GM13977 (cell line): ENCODE data around the gene FXYD3.

Source experiments
- DNase-seq: peaks from one replicate; pipeline ENCODE4 v3.0.0; 2012; ENCODE audit warnings: low spot score
- in situ Hi-C: fragments of 300-500 bp; cut with MboI; formaldehyde crosslinking; loops from one replicate; pipeline ENCODE4 v1.12.0; 2022; ENCODE audit warnings: low sequenced_read_pairs, low pct_unique_long_range_greater_than_20kb, mixed read lengths, inconsistent platforms; ENCODE audit not compliant: unreplicated experiment
- TF ChIP-seq, protein P1 (sequence below): IDR thresholded peaks from 2 replicates; pipeline ENCODE4 v1.5.1; 2012; ENCODE audit warnings: mild to moderate bottlenecking, control low read depth; ENCODE audit not compliant: insufficient read depth; ENCODE audit errors: extremely low read depth, missing control alignments

FXYD3 gene

DNA sequence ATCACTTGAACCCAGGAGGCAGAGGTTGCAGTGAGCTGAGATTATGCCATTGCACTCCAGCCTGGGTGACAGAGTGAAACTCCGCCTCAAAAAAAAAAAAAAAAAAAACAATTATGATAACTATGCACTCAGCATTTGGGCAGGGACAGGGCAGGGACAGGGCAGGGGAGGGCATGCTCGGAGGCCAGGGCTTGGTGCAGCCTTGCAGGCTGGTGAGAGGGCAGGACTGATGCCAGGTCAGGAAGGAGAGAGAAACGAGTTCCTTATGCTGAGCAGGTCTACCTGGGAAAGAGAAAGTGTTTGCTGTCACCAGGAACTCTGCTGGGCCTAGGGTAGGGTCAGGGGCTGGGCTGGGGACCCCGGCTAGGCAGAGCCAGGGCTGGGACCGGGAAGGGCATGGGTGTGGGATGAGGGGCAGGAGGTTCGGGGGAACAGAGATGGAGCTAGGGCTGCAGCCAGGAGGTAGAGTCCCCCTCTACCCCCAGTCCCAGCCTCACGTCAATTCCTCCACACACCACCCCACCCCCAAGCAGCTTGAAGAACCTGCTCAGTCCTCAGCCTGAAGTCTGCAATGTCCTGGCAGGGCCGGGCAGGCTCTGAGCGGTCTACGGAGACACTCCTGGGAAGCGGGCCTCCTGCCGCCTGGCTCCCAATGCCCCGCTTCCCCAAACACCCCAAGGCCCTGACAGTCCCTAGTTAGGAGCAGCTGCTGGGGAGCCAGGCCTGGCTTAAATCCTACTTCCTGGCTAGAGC, 2.8 kb downstream of the FXYD3 start:
- no peak for DNase-seq
- TF ChIP-seq, protein P1, sequence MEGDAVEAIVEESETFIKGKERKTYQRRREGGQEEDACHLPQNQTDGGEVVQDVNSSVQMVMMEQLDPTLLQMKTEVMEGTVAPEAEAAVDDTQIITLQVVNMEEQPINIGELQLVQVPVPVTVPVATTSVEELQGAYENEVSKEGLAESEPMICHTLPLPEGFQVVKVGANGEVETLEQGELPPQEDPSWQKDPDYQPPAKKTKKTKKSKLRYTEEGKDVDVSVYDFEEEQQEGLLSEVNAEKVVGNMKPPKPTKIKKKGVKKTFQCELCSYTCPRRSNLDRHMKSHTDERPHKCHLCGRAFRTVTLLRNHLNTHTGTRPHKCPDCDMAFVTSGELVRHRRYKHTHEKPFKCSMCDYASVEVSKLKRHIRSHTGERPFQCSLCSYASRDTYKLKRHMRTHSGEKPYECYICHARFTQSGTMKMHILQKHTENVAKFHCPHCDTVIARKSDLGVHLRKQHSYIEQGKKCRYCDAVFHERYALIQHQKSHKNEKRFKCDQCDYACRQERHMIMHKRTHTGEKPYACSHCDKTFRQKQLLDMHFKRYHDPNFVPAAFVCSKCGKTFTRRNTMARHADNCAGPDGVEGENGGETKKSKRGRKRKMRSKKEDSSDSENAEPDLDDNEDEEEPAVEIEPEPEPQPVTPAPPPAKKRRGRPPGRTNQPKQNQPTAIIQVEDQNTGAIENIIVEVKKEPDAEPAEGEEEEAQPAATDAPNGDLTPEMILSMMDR, result no peak
- in situ Hi-C loops, result no loop called here

DNA sequence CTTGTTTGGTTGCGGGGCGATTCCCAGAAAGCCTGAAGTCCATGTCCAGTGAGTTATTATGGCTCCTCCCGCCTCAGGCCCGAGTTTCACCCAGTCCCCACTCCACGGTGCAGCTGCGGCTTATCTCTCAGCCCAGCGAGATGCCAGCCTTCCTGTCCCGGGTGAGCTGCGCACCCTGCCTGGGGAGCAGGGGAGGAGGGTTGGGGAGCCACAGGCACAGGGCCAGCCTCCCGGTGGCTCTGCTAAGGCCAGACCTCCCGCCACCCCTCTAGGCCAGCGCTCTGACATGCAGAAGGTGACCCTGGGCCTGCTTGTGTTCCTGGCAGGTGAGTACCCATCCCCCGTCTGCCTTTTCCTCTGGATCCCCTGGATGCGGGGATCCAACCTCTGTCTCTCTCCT, 3.5 kb downstream of the FXYD3 start:
- in situ Hi-C loops, result no loop called here
- DNase-seq, result no peak
- TF ChIP-seq, protein P1, result no peak

DNA sequence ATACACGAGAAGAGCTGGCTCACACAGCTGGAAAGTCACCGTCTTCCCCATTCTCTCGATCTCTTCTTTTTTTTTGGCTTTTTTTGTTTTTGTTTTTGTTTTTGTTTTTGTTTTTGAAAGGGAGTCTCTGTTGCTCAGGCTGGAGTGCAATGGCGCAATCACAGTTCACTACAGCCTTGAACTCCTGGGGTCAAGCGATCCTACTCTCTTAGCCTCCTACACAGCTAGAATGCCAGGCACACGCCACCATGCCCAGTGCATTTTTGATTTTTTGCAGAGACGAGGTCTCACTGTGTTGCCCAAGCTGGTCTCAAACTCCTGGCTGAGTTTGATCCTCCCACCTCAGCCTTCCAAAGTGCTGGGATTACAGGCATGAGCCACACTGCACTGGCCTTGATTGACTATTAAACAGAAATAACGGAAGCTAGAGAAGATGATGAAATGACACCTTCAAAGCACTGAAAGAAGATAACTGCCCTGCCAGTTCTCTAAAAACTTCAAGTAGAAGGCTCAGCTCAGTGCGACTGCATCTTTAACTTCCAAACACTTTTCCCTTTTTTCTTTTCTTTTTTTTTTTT, 4.0 kb downstream of the FXYD3 start:
- TF ChIP-seq, protein P1, result no peak
- DNase-seq, result no peak
- in situ Hi-C loops, result no loop called here

DNA sequence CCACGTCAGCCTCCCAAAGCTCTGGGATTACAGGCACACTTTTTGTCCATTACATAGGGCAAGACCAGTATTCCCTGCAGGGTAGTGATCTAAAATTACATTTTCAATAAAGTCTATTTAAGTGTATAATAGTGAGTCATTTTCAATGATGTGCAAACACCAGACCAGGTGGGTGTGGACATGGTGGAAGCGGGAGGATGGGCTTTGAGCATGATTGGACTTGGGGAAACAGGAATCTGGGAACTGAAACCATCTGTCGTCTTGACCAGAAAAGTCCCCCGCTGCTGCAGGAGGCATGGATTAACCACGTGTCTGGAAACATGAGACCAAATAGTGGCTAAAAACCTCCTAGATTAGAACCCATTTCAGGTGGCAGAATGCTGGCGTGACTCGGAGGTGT, 4.9 kb downstream of the FXYD3 start:
- TF ChIP-seq, protein P1, result no peak
- no peak for DNase-seq
- in situ Hi-C loops, result no loop called here

DNA sequence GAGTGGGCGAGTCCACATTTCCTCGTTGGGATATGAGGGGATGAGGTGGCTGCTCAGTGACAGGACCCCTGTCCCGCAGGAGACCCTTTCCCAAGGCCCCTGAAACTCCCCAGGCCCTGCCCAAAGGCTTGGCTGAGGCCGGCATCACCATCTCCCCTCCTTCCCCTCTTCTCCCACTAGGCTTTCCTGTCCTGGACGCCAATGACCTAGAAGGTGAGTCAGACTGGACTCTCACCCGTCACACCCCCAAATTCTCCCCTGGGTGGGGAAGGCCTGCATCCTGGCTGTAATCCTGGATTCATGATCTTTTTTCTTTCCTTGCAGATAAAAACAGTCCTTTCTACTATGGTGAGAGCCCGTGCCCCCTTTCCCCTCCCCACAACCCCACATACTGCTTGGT, 5.3 kb downstream of the FXYD3 start:
- TF ChIP-seq, protein P1, result no peak
- in situ Hi-C loops, result no loop called here
- no peak for DNase-seq

DNA sequence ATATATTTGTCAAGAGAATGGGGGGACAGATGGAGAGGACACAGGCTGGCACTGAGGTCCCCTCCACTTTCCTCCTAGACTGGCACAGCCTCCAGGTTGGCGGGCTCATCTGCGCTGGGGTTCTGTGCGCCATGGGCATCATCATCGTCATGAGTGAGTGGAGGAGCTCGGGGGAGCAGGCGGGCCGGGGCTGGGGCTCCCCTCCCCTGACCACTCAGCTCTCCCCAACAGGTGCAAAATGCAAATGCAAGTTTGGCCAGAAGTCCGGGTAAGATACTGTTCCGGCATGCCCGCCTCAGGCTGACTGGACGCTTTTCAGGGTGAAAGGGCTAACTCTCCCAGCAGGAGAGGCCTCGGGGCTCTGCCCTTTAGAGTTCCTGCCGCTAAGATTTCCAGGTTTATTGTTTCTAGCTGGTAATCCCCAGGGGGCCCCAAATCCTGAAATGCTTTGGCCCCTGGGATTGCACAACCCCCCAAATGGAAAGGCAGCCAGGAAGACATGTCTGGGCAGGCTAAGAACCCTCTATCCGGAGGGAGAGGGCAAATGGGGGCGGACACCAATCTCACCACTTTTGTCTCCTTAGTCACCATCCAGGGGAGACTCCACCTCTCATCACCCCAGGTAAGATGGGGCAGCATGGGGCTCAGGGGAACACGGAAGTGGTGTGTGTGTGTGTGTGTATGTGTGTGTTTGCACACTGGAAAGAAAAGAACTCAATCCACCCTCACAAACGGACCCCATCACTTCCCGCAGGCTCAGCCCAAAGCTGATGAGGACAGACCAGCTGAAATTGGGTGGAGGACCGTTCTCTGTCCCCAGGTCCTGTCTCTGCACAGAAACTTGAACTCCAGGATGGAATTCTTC, 7.3 kb downstream of the FXYD3 start:
- in situ Hi-C loops, result no loop called here
- TF ChIP-seq, protein P1, result no peak
- no peak for DNase-seq
